A549 (cell line): ENCODE measurements around the gene RBM17. TPM values are rescaled to one million over a fixed set of nuclear protein-coding genes. Genes with fewer than 3 reads are reported as not detected.

Experiments used
- polyA plus RNA-seq, 4 experiments: library from polyadenylated mRNA; depleted of rRNA in 3 of 4; stranded (reverse); fragments of >200 nt; fragmentation: RNase III in 1 of 4; extraction: RNeasy Plus Mini Kit Qiagen cat#74134 plus additional on column Dnase treatment in 1 of 4; gene quantifications; 2 replicates in 3 of 4; 3 replicates in 1 of 4; pipeline ENCODE4 v1.2.3, GENCODE V29; 2011 to 2017
- small RNA-seq, 6 experiments: library from RNA; depleted of rRNA; stranded (forward); fragments of <200 nt; gene quantifications; one replicate each; pipeline ENCODE3, GENCODE V24; 2012

The RBM17 gene
- polyA plus RNA-seq, 2 of the 4 experiments (the other 2 are of a cell fraction): 75.2 to 121 TPM

Small RNAs within 50 kb of the gene (small RNA-seq; reads per million reads assigned to genes)
- gene MIR3155A: 0 to 7.6 (median 0.87) reads per million in 6 experiments

Other genes with a start within 250 kb of the RBM17 start
- gene ANKRD16, start 199.1 kb upstream of the RBM17 start, polyA plus RNA-seq (2011; rRNA removed): 8.9 and 13.1 TPM in 2 replicates
- 7.3 to 7.8 TPM (median 7.5 TPM) in 3 replicates for gene ANKRD16, start 199.1 kb upstream of the RBM17 start, polyA plus RNA-seq (2017; fragmentation: RNase III; extraction: RNeasy Plus Mini Kit Qiagen cat#74134 plus additional on column Dnase treatment)
- gene FBH1, start 198.8 kb upstream of the RBM17 start, polyA plus RNA-seq (2011; rRNA removed): 56.5 and 69.8 TPM in 2 replicates
- gene FBH1, start 198.8 kb upstream of the RBM17 start, polyA plus RNA-seq (2017; fragmentation: RNase III; extraction: RNeasy Plus Mini Kit Qiagen cat#74134 plus additional on column Dnase treatment): 42.1 to 46.0 TPM (median 43.9 TPM) in 3 replicates
- 0.83 and 0.91 TPM in 2 replicates for gene IL15RA, start 111.5 kb upstream of the RBM17 start, polyA plus RNA-seq (2011; rRNA removed)
- gene IL15RA, start 111.5 kb upstream of the RBM17 start, polyA plus RNA-seq (2017; fragmentation: RNase III; extraction: RNeasy Plus Mini Kit Qiagen cat#74134 plus additional on column Dnase treatment): 0.46 to 0.72 TPM (median 0.58 TPM) in 3 replicates
- gene IL2RA, start 26.7 kb upstream of the RBM17 start, polyA plus RNA-seq (2011; rRNA removed): not detected in 2 replicates
- gene IL2RA, start 26.7 kb upstream of the RBM17 start, polyA plus RNA-seq (2017; fragmentation: RNase III; extraction: RNeasy Plus Mini Kit Qiagen cat#74134 plus additional on column Dnase treatment): not detected in 3 replicates
- gene PFKFB3, start 113.9 kb downstream of the RBM17 start, polyA plus RNA-seq (2011; rRNA removed): 139 and 151 TPM in 2 replicates
- gene PFKFB3, start 113.9 kb downstream of the RBM17 start, polyA plus RNA-seq (2017; fragmentation: RNase III; extraction: RNeasy Plus Mini Kit Qiagen cat#74134 plus additional on column Dnase treatment): 200 to 232 TPM (median 220 TPM) in 3 replicates